Measurements from ENCODE around the gene TM6SF1. TPM values are rescaled to one million over a fixed set of nuclear protein-coding genes. Genes with fewer than 3 reads are reported as not detected.
"Not testable (repeated sequence)": the region's sequence is repeated elsewhere in the genome, so short reads cannot be mapped to it uniquely, and the experiment has no call there.

TM6SF1 gene
- total RNA-seq, 1 donor from 2014 or later: 2.1 TPM

DNA sequence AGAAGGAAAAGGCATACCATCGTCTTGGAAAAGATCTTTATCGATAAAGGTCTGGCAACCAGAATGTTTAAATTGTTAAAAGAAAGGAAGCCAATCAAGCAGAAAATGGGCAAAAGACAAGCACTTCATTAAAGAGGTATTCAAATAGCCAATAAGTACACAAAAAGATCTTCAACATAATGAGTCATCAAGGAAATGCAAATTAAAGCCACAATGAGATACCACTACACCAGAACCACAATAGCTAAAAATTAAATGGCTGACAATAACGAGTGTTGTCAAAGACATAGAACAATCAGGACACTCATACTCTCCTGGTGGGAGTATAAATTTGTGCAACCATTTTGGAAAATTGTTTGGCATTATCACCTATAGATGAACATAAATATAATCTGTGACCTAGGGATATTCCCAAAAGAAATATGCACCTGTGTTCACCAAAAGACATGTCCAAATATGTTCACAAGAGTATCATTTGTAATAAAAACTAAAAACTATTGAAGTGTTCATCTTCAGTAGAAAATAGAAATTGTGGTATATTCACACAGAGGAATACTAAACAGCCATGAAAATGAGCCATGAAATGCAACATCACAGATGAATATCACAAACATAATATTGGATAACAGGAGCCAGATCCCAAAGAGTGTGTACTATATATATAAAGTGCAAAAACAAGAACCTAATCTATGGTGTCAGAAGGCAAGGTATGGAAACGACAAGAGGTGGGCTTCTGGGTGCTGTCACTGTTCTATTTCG is 26.0 kb upstream of the TM6SF1 start:
- Histone ChIP-seq H3K27me3 (ENCODE audit: insufficient read depth, low read length) (peaks cover 8% of the 10 kb centered on the region), H2AFZ (ENCODE audit: low read depth, low read length) (no peak overlapping the region), H3K27ac (ENCODE audit: low read depth, low read length) (no peak overlapping the region), H4K20me1 (ENCODE audit: insufficient read depth, low read length) (no peaks in the 10 kb centered on the region), H3K9me3 (ENCODE audit: insufficient read depth, low read depth, low read length) (no peaks in the 10 kb centered on the region), H3K9ac (ENCODE audit: low read length) (no peak overlapping the region), H3K4me3 (ENCODE audit: insufficient read depth, low read depth, low read length) (no peak overlapping the region), H3K36me3 (ENCODE audit: insufficient read depth, low read length) (no peaks in the 10 kb centered on the region), H3K79me2 (ENCODE audit: insufficient read depth, low read length) (no peaks in the 10 kb centered on the region), H3K4me2 (ENCODE audit: low read length) (no peak overlapping the region), H3K4me1 (ENCODE audit: insufficient read depth, low read length) (no peaks in the 10 kb centered on the region)
- FAIRE-seq (no peak), DNase-seq (ENCODE audit: low read depth) (no peak)
- Mint-ChIP-seq H3K4me1 (ENCODE audit: low read depth, unreplicated experiment) (no peaks in the 10 kb centered on the region), H3K27ac (ENCODE audit: unreplicated experiment) (no peak overlapping the region), H3K36me3 (ENCODE audit: low read depth, unreplicated experiment) (no peaks in the 10 kb centered on the region), H3K27me3 (ENCODE audit: low read depth, unreplicated experiment) (peaks cover 15% of the 10 kb centered on the region), H3K4me3 (ENCODE audit: unreplicated experiment) (no peak overlapping the region), H3K9me3 (ENCODE audit: unreplicated experiment) (no peaks in the 10 kb centered on the region)
- TF ChIP-seq, protein P1, sequence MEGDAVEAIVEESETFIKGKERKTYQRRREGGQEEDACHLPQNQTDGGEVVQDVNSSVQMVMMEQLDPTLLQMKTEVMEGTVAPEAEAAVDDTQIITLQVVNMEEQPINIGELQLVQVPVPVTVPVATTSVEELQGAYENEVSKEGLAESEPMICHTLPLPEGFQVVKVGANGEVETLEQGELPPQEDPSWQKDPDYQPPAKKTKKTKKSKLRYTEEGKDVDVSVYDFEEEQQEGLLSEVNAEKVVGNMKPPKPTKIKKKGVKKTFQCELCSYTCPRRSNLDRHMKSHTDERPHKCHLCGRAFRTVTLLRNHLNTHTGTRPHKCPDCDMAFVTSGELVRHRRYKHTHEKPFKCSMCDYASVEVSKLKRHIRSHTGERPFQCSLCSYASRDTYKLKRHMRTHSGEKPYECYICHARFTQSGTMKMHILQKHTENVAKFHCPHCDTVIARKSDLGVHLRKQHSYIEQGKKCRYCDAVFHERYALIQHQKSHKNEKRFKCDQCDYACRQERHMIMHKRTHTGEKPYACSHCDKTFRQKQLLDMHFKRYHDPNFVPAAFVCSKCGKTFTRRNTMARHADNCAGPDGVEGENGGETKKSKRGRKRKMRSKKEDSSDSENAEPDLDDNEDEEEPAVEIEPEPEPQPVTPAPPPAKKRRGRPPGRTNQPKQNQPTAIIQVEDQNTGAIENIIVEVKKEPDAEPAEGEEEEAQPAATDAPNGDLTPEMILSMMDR (IDR thresholded peaks at IDR 0.05; ENCODE audit: insufficient read depth, low read depth, low read length): no peak
- no peak for TF ChIP-seq EZH2 (IDR thresholded peaks at IDR 0.05; ENCODE audit: insufficient read depth, low read length)

DNA sequence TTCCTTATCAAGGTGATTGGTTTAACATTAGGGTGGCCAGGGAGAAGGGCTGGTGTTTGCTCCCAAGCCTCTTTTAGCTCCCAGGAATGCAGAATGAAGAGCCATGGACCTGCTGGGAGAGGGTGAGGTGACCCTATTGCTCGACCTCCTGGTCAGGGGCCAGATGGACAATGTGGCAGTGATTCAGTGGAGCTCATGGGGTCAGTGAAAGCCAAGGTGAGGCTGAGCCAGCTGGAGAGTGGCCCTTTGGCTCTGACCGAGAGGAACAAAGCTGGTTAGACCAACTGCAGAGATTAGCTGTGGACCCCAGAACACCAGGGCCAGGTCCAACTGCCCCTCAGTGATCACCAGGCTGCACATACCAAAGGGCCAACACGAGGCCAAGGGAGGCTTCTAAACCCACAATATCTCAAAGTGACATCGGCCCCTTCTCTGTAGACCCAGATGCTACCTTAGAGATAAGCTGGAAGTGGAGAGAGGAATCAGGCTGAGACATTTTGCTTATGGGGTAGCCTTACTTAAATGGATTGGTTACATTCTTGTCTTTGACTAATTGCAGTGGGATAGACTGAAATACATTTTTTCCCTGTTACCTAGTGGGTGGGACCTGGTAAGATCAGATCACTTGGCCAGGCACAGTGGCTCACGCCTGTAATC is 24.6 kb upstream of the TM6SF1 start:
- Mint-ChIP-seq H3K4me1 (ENCODE audit: low read depth, unreplicated experiment) (no peaks in the 10 kb centered on the region), H3K36me3 (ENCODE audit: low read depth, unreplicated experiment) (no peaks in the 10 kb centered on the region), H3K27ac (ENCODE audit: unreplicated experiment) (no peak overlapping the region), H3K9me3 (ENCODE audit: unreplicated experiment) (no peaks in the 10 kb centered on the region), H3K27me3 (ENCODE audit: low read depth, unreplicated experiment) (peaks cover 11% of the 10 kb centered on the region), H3K4me3 (ENCODE audit: unreplicated experiment) (no peak overlapping the region)
- H3K36me3 ChIP-seq (ENCODE audit: insufficient read depth, low read length): no peaks in the 10 kb centered on the region
- no peaks in the 10 kb centered on the region for H3K79me2 ChIP-seq (ENCODE audit: insufficient read depth, low read length)
- H3K9me3 ChIP-seq (ENCODE audit: insufficient read depth, low read depth, low read length): no peaks in the 10 kb centered on the region
- FAIRE-seq: no peak
- no peak overlapping the region for H3K9ac ChIP-seq (ENCODE audit: low read length)
- H2AFZ ChIP-seq (ENCODE audit: low read depth, low read length): no peak overlapping the region
- no peak overlapping the region for H3K4me3 ChIP-seq (ENCODE audit: insufficient read depth, low read depth, low read length)
- TF ChIP-seq EZH2 (IDR thresholded peaks at IDR 0.05; ENCODE audit: insufficient read depth, low read length): no peak
- TF ChIP-seq, protein P1 (IDR thresholded peaks at IDR 0.05; ENCODE audit: insufficient read depth, low read depth, low read length): no peak
- H3K27me3 ChIP-seq (ENCODE audit: insufficient read depth, low read length): peaks cover 6% of the 10 kb centered on the region
- no peaks in the 10 kb centered on the region for H4K20me1 ChIP-seq (ENCODE audit: insufficient read depth, low read length)
- H3K27ac ChIP-seq (ENCODE audit: low read depth, low read length): no peak overlapping the region
- no peak for DNase-seq (ENCODE audit: low read depth)
- H3K4me2 ChIP-seq (ENCODE audit: low read length): no peak overlapping the region
- no peaks in the 10 kb centered on the region for H3K4me1 ChIP-seq (ENCODE audit: insufficient read depth, low read length)

DNA sequence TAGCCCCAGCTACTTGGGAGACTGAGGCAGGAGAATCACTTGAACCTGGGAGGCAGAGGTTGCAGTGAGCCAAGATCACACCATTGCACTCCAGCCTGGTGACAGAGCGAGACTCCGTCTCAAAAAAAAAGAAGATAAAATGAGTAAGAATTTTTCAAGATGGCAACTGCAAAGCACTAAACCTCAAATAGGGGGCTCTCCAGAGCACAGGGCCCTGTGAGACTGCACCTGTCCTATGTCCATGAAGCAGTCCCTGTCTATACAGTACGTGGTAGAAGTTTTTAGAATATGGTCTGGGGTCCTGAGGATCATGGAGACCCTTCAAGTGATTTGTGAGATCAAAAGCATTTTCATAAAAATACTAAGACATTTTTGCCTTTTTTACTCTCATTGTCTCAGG is 22.0 kb upstream of the TM6SF1 start:
- not testable (repeated sequence) for H3K27ac ChIP-seq (ENCODE audit: low read depth, low read length); H3K9ac ChIP-seq (ENCODE audit: low read length); H3K36me3 Mint-ChIP-seq (ENCODE audit: low read depth, unreplicated experiment); H3K27me3 Mint-ChIP-seq (ENCODE audit: low read depth, unreplicated experiment); H3K4me3 ChIP-seq (ENCODE audit: insufficient read depth, low read depth, low read length); H3K36me3 ChIP-seq (ENCODE audit: insufficient read depth, low read length); H3K27ac Mint-ChIP-seq (ENCODE audit: unreplicated experiment); H3K4me2 ChIP-seq (ENCODE audit: low read length); H4K20me1 ChIP-seq (ENCODE audit: insufficient read depth, low read length); H3K27me3 ChIP-seq (ENCODE audit: insufficient read depth, low read length); H3K9me3 ChIP-seq (ENCODE audit: insufficient read depth, low read depth, low read length); DNase-seq (ENCODE audit: low read depth); H3K4me3 Mint-ChIP-seq (ENCODE audit: unreplicated experiment); H3K4me1 Mint-ChIP-seq (ENCODE audit: low read depth, unreplicated experiment); H3K9me3 Mint-ChIP-seq (ENCODE audit: unreplicated experiment); H3K4me1 ChIP-seq (ENCODE audit: insufficient read depth, low read length); H2AFZ ChIP-seq (ENCODE audit: low read depth, low read length); FAIRE-seq; H3K79me2 ChIP-seq (ENCODE audit: insufficient read depth, low read length)

DNA sequence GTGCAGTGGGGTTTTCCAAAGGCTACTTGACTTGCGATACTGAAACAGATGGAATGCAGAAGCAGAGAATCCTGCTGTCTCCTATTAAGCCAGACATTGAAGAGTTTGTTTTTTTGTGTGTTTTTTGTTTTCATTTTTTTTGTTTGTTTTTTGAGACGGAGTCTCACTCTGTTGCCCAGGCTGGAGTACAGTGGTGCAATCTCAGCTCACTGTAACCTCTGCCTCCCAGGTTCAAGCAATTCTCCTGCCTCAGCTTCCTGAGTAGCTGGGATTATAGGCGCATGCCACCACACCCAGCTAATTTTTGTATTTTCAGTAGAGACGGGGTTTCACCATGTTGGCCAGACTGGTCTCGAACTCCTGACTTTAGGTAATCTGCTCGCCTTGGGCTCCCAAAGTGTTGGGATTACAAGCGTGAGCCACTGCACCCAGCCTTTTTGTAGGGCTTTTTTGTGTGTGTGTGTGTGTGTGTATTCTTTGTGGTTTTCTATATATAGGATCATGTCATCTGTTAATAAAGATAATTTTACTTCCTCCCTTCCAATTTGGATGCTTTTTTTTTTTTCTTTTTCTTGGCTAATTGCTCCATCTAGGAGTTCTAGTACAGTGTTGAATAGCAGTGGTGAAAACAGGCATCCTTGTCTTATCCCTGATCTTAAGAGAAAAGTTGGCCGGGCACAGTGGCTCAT is 21.4 kb upstream of the TM6SF1 start:
- H3K9me3 Mint-ChIP-seq (ENCODE audit: unreplicated experiment); H3K79me2 ChIP-seq (ENCODE audit: insufficient read depth, low read length); H3K36me3 ChIP-seq (ENCODE audit: insufficient read depth, low read length); H4K20me1 ChIP-seq (ENCODE audit: insufficient read depth, low read length); H3K27me3 Mint-ChIP-seq (ENCODE audit: low read depth, unreplicated experiment); H3K36me3 Mint-ChIP-seq (ENCODE audit: low read depth, unreplicated experiment); H3K9ac ChIP-seq (ENCODE audit: low read length); H3K27ac Mint-ChIP-seq (ENCODE audit: unreplicated experiment); DNase-seq (ENCODE audit: low read depth); H3K4me3 Mint-ChIP-seq (ENCODE audit: unreplicated experiment); H3K4me2 ChIP-seq (ENCODE audit: low read length); H3K4me1 Mint-ChIP-seq (ENCODE audit: low read depth, unreplicated experiment); H2AFZ ChIP-seq (ENCODE audit: low read depth, low read length); FAIRE-seq; H3K27me3 ChIP-seq (ENCODE audit: insufficient read depth, low read length); H3K9me3 ChIP-seq (ENCODE audit: insufficient read depth, low read depth, low read length); H3K4me1 ChIP-seq (ENCODE audit: insufficient read depth, low read length); H3K4me3 ChIP-seq (ENCODE audit: insufficient read depth, low read depth, low read length); H3K27ac ChIP-seq (ENCODE audit: low read depth, low read length): not testable (repeated sequence)

All from astrocyte (in vitro differentiated cells and primary cell).